ENCODE data around the gene ADAM17. TPM values are rescaled to one million over a fixed set of nuclear protein-coding genes. Genes with fewer than 3 reads are reported as not detected.

ADAM17 gene
- total RNA-seq, 3 donors from 2014 or later, result 32.2 to 65.9 (median 48.8) TPM

DNA sequence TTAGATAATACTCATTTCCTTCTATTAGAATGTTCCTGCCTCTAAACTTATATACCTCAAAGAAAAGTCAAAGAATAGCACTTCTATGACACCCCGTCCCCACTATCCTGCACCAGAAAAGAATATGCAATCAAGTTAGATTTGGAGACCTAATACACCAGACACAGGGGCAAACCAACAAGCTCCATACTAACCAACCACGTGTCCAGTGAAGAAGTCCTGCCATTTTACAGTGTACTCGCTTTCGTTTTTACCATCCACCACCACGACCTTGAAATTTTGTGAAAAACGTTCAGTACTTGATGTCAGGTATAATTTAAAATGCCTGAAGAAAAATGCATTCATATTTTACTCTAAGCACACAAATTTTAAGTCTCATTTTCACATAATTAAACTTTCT lies 19.1 kb downstream of the ADAM17 start:
- no peak overlapping the region for H3K4me3 ChIP-seq
- TF ChIP-seq POLR2AphosphoS5 (IDR thresholded peaks at IDR 0.05) (no peak), POLR2A (IDR thresholded peaks at IDR 0.05) (no peak)
- TF ChIP-seq, protein P1, sequence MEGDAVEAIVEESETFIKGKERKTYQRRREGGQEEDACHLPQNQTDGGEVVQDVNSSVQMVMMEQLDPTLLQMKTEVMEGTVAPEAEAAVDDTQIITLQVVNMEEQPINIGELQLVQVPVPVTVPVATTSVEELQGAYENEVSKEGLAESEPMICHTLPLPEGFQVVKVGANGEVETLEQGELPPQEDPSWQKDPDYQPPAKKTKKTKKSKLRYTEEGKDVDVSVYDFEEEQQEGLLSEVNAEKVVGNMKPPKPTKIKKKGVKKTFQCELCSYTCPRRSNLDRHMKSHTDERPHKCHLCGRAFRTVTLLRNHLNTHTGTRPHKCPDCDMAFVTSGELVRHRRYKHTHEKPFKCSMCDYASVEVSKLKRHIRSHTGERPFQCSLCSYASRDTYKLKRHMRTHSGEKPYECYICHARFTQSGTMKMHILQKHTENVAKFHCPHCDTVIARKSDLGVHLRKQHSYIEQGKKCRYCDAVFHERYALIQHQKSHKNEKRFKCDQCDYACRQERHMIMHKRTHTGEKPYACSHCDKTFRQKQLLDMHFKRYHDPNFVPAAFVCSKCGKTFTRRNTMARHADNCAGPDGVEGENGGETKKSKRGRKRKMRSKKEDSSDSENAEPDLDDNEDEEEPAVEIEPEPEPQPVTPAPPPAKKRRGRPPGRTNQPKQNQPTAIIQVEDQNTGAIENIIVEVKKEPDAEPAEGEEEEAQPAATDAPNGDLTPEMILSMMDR (IDR thresholded peaks at IDR 0.05), result no peak
- intact Hi-C loops (cut with DNase I; ENCODE audit: low total_unique reads), result no loop called here
- H3K36me3 ChIP-seq, result no peaks in the 10 kb centered on the region
- H3K9me3 ChIP-seq, result no peaks in the 10 kb centered on the region
- H3K27me3 ChIP-seq, result no peaks in the 10 kb centered on the region
- peak overlapping the region in 1 of 2 donors; percentile 86 for H3K27ac ChIP-seq
- no peaks in the 10 kb centered on the region for H3K4me1 ChIP-seq
- no peak for DNase-seq (ENCODE audit: low spot score in 2 of 2)

DNA sequence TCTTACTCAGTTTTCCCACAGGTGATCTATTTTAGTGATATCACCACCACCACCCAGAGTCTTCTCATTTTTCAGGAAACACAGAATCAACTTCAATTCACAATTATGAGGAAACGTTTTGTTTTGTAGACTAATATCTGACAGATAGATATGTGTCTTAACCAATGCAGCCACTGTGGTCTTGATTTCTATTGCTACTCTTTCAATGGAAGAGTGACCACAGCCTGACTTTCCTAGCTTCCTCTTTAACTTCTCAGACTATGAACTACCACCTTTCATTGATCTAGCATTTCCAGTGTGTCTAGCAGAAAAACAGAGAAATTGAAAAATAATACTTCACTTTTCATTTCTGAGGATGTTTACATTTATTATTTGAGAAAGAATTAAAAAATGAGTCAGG lies 20.5 kb downstream of the ADAM17 start:
- no peak for DNase-seq (ENCODE audit: low spot score in 2 of 2)
- H3K9me3 ChIP-seq, result no peaks in the 10 kb centered on the region
- H3K4me1 ChIP-seq, result no peaks in the 10 kb centered on the region
- intact Hi-C loops (cut with DNase I; ENCODE audit: low total_unique reads), result no loop called here
- TF ChIP-seq POLR2A (IDR thresholded peaks at IDR 0.05) (no peak), POLR2AphosphoS5 (IDR thresholded peaks at IDR 0.05) (no peak)
- TF ChIP-seq, protein P1 (IDR thresholded peaks at IDR 0.05), result no peak
- H3K4me3 ChIP-seq, result no peak overlapping the region
- H3K36me3 ChIP-seq, result no peaks in the 10 kb centered on the region
- no peak overlapping the region for H3K27ac ChIP-seq
- H3K27me3 ChIP-seq, result no peaks in the 10 kb centered on the region

DNA sequence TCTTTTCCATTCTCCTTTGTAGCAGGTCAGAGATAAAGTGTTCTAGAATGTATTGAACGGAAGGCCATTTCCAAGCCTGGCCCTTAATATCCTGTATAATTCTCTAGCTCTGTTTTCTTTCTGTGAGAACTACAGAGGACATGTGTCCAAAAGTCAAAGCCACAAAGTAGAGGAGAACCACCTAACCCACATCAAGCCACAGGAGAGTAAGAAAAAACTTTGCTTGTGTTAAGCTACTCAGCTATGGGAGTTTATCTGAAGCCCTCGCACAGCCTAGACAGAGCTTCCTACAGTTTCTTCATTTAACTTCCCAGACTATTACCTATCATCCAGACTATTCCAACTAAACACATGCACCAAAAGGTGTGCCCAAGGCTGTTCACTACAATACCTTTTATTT lies 22.0 kb downstream of the ADAM17 start:
- no peak for DNase-seq (ENCODE audit: low spot score in 2 of 2)
- H3K36me3 ChIP-seq, result no peaks in the 10 kb centered on the region

DNA sequence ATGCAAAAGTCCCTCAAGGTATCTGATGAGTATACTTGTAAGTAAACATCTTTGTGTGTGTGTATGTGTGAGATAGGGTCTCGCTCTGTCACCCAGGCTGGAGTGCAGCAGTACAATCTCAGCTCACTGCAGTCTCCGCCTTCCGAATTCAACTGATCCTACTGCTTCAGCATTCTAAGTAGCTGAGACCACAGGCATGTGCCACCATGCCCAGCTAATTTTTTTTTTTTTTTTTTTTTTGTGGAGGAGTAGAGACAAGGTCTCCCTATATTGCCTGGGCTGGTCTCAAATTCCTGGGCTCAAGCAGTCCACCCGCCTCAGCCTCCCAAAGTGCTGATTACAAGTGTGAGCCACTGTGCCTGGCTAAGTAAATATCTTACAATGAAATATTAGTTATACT lies 23.2 kb downstream of the ADAM17 start:
- no peak for DNase-seq (ENCODE audit: low spot score in 2 of 2)
- H3K27me3 ChIP-seq, result no peaks in the 10 kb centered on the region
- H3K27ac ChIP-seq, result no peak overlapping the region
- H3K36me3 ChIP-seq, result no peaks in the 10 kb centered on the region
- intact Hi-C loops (cut with DNase I; ENCODE audit: low total_unique reads), result no loop called here
- H3K4me1 ChIP-seq, result no peaks in the 10 kb centered on the region
- H3K9me3 ChIP-seq, result no peaks in the 10 kb centered on the region
- TF ChIP-seq, protein P1 (IDR thresholded peaks at IDR 0.05), result no peak
- TF ChIP-seq POLR2AphosphoS5 (IDR thresholded peaks at IDR 0.05), result no peak
- TF ChIP-seq POLR2A (IDR thresholded peaks at IDR 0.05), result no peak
- H3K4me3 ChIP-seq, result no peak overlapping the region

More for the DNA sequence above, 22.0 kb downstream of the ADAM17 start:
- Histone ChIP-seq H3K27me3 (no peaks in the 10 kb centered on the region), H3K9me3 (no peaks in the 10 kb centered on the region), H3K4me3 (no peak overlapping the region), H3K27ac (no peak overlapping the region), H3K4me1 (no peaks in the 10 kb centered on the region)
- no peak for TF ChIP-seq POLR2A (IDR thresholded peaks at IDR 0.05)
- TF ChIP-seq, protein P1 (IDR thresholded peaks at IDR 0.05), result no peak
- TF ChIP-seq POLR2AphosphoS5 (IDR thresholded peaks at IDR 0.05), result no peak
- intact Hi-C loops (cut with DNase I; ENCODE audit: low total_unique reads), result no loop called here

DNA sequence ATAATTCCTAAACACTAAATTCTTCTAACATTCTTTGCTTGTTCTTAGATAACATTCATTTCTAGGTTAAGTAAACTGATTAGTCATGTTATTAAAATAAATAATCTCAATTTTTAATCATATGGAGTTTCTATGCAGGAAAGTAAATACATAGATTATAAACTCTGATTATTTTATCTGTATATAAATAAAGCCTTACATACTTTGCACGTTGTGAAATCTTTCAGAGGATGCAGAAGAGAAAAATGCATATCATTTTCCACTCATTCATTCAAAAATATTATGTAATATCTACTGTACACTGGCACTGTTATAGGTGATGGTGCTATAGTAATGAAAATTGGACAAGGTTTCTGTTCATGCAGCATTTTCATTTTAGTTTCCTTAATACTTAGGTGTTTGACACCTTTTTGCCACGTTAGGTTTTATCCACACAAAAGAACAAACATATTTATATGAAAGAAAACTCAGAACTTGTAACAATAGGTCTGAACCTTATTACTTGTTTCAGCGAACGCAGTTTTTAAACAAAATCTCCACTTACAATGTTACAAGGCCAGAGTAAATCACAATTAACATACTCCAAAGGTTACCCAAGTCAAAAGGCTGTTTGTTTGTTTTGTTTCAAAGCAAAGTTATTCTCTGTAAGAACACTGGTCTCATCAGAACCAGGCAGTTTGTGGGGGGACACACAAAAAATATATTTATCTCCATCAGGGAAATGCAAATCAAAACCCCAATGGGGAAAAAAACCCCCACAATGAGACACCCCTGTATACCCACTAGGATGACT lies 27.4 kb downstream of the ADAM17 start:
- TF ChIP-seq, protein P1 (IDR thresholded peaks at IDR 0.05), result no peak
- TF ChIP-seq POLR2A (IDR thresholded peaks at IDR 0.05) (no peak), POLR2AphosphoS5 (IDR thresholded peaks at IDR 0.05) (no peak)
- Histone ChIP-seq H3K4me1 (no peaks in the 10 kb centered on the region), H3K27me3 (no peaks in the 10 kb centered on the region), H3K4me3 (no peak overlapping the region), H3K27ac (no peak overlapping the region), H3K9me3 (no peaks in the 10 kb centered on the region), H3K36me3 (peaks cover 4% of the 10 kb centered on the region)
- intact Hi-C loops (cut with DNase I; ENCODE audit: low total_unique reads), result no loop called here
- no peak for DNase-seq (ENCODE audit: low spot score in 2 of 2)

Measured in breast epithelium (tissue), 4 donors.